ENCODE results near the gene KATNBL1.
"Not testable (repeated sequence)": the region's sequence is repeated elsewhere in the genome, so short reads cannot be mapped to it uniquely, and the experiment has no call there.

KATNBL1 gene

GRCh38 chr15:34203305-34203704, 6.6 kb downstream of the KATNBL1 start:
- DNase-seq (ENCODE audit: extremely low spot score) = no peak
- POLR2A ChIA-PET = no interaction called here
- TF ChIP-seq CTBP1 (IDR thresholded peaks at IDR 0.05; ENCODE audit: borderline replicate concordance) (no peak), FOXA1 (IDR thresholded peaks at IDR 0.05) (no peak), BHLHE40 (IDR thresholded peaks at IDR 0.05; ENCODE audit: borderline replicate concordance) (no peak), L3MBTL2 (conservative IDR thresholded peaks at IDR 0.05) (no peak), TARDBP (IDR thresholded peaks at IDR 0.05) (no peak), ELF4 (IDR thresholded peaks at IDR 0.05) (no peak), FOXM1 (IDR thresholded peaks at IDR 0.05; ENCODE audit: borderline replicate concordance) (no peak), FOXK2 (IDR thresholded peaks at IDR 0.05) (no peak), LEF1 (IDR thresholded peaks at IDR 0.05; ENCODE audit: borderline replicate concordance) (no peak), ZNF384 (IDR thresholded peaks at IDR 0.05) (no peak), SP1 (IDR thresholded peaks at IDR 0.05) (no peak)
- CTCF ChIA-PET = no interaction called here

- DNase-seq (ENCODE audit: extremely low spot score); POLR2A ChIA-PET; CTCF ChIA-PET: not testable (repeated sequence)
These were observed 16.6 kb downstream of the KATNBL1 start for GRCh38 chr15:34193272-34193671.

GRCh38 chr15:34188711-34189110, 21.2 kb downstream of the KATNBL1 start:
- no peak for DNase-seq (ENCODE audit: extremely low spot score)
- ChIA-PET CTCF (no interaction called here), POLR2A (no interaction called here)
- no peak for TF ChIP-seq LEF1 (IDR thresholded peaks at IDR 0.05; ENCODE audit: borderline replicate concordance)
- TF ChIP-seq, protein P1, sequence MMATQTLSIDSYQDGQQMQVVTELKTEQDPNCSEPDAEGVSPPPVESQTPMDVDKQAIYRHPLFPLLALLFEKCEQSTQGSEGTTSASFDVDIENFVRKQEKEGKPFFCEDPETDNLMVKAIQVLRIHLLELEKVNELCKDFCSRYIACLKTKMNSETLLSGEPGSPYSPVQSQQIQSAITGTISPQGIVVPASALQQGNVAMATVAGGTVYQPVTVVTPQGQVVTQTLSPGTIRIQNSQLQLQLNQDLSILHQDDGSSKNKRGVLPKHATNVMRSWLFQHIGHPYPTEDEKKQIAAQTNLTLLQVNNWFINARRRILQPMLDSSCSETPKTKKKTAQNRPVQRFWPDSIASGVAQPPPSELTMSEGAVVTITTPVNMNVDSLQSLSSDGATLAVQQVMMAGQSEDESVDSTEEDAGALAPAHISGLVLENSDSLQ (IDR thresholded peaks at IDR 0.05) = no peak
- TF ChIP-seq FOXM1 (IDR thresholded peaks at IDR 0.05; ENCODE audit: borderline replicate concordance) = no peak
- TF ChIP-seq TARDBP (IDR thresholded peaks at IDR 0.05) = no peak
- no peak for TF ChIP-seq L3MBTL2 (conservative IDR thresholded peaks at IDR 0.05)
- TF ChIP-seq SP1 (IDR thresholded peaks at IDR 0.05) = no peak
- no peak for TF ChIP-seq NFRKB (IDR thresholded peaks at IDR 0.05)
- no peak for TF ChIP-seq CTBP1 (IDR thresholded peaks at IDR 0.05; ENCODE audit: borderline replicate concordance)
- TF ChIP-seq FOXK2 (IDR thresholded peaks at IDR 0.05) = no peak
- TF ChIP-seq ARNT (IDR thresholded peaks at IDR 0.05) = no peak
- no peak for TF ChIP-seq ELF4 (IDR thresholded peaks at IDR 0.05)
- TF ChIP-seq SUZ12 (IDR thresholded peaks at IDR 0.05) = no peak
- no peak for TF ChIP-seq ZNF384 (IDR thresholded peaks at IDR 0.05)
- TF ChIP-seq HDGF (IDR thresholded peaks at IDR 0.05; ENCODE audit: borderline replicate concordance) = no peak
- no peak for TF ChIP-seq BHLHE40 (IDR thresholded peaks at IDR 0.05; ENCODE audit: borderline replicate concordance)
- no peak for TF ChIP-seq FOXA1 (IDR thresholded peaks at IDR 0.05)

DNA sequence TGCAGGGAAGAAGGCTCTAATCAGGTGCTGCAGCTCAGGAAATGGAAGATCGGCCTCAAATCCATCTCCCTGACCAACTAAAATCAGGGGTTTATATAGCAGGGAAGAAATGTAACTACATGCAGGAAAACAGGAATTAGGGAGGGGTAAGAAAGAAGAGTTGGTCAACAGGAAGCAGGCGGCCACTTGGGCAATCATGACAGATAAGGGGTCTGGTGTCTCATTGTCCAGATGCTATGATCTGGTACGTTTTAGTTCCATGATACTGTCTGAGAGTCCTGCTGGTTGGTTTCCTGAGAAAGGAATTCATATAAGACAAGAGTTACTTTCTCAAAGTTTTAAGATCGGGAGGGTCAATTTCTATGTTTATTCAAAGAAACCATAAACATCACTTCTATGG, 24.2 kb downstream of the KATNBL1 start:
- POLR2A ChIA-PET = no interaction called here
- DNase-seq (ENCODE audit: extremely low spot score) = no peak
- CTCF ChIA-PET = no interaction called here
- TF ChIP-seq ARNT (IDR thresholded peaks at IDR 0.05) = no peak
- TF ChIP-seq NFRKB (IDR thresholded peaks at IDR 0.05) = no peak
- TF ChIP-seq, protein P1 (IDR thresholded peaks at IDR 0.05) = no peak
- TF ChIP-seq L3MBTL2 (conservative IDR thresholded peaks at IDR 0.05) = no peak
- no peak for TF ChIP-seq SUZ12 (IDR thresholded peaks at IDR 0.05)
- no peak for TF ChIP-seq BHLHE40 (IDR thresholded peaks at IDR 0.05; ENCODE audit: borderline replicate concordance)
- no peak for TF ChIP-seq FOXK2 (IDR thresholded peaks at IDR 0.05)
- TF ChIP-seq FOXA1 (IDR thresholded peaks at IDR 0.05) = no peak
- TF ChIP-seq CTBP1 (IDR thresholded peaks at IDR 0.05; ENCODE audit: borderline replicate concordance) = no peak
- no peak for TF ChIP-seq ELF4 (IDR thresholded peaks at IDR 0.05)

DNA sequence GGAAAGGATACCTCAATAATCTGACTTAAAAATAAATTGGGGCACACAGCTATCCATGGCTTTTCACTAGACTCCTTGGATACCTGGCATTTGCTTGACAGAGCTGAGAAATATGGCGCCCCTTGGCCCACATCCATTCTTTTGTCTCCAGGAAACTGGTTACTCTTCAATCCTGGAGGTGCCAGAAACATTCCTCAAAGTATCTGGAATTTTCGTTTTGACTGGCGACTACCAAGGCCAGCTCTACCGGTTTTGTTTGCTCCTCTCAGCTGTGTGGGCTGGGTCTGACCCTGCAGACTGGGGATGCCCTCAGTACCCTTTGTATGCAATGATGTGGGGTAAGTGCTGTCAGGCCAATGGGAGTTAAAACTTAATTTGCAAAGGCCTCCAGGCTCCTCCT, 27.0 kb downstream of the KATNBL1 start:
- TF ChIP-seq FOXK2 (IDR thresholded peaks at IDR 0.05) = no peak
- TF ChIP-seq FOXM1 (IDR thresholded peaks at IDR 0.05; ENCODE audit: borderline replicate concordance) = no peak
- no peak for TF ChIP-seq CTBP1 (IDR thresholded peaks at IDR 0.05; ENCODE audit: borderline replicate concordance)
- no peak for TF ChIP-seq L3MBTL2 (conservative IDR thresholded peaks at IDR 0.05)
- TF ChIP-seq ARNT (IDR thresholded peaks at IDR 0.05) = no peak
- TF ChIP-seq ZNF384 (IDR thresholded peaks at IDR 0.05) = no peak
- TF ChIP-seq BHLHE40 (IDR thresholded peaks at IDR 0.05; ENCODE audit: borderline replicate concordance) = no peak
- no peak for TF ChIP-seq TARDBP (IDR thresholded peaks at IDR 0.05)
- no peak for TF ChIP-seq SP1 (IDR thresholded peaks at IDR 0.05)
- no peak for TF ChIP-seq FOXA1 (IDR thresholded peaks at IDR 0.05)
- no peak for TF ChIP-seq SUZ12 (IDR thresholded peaks at IDR 0.05)
- TF ChIP-seq HDGF (IDR thresholded peaks at IDR 0.05; ENCODE audit: borderline replicate concordance) = no peak
- TF ChIP-seq, protein P1 (IDR thresholded peaks at IDR 0.05) = no peak
- no peak for TF ChIP-seq ELF4 (IDR thresholded peaks at IDR 0.05)
- no peak for TF ChIP-seq NFRKB (IDR thresholded peaks at IDR 0.05)
- POLR2A ChIA-PET = no interaction called here
- CTCF ChIA-PET = no interaction called here
- no peak for DNase-seq (ENCODE audit: extremely low spot score)

DNA sequence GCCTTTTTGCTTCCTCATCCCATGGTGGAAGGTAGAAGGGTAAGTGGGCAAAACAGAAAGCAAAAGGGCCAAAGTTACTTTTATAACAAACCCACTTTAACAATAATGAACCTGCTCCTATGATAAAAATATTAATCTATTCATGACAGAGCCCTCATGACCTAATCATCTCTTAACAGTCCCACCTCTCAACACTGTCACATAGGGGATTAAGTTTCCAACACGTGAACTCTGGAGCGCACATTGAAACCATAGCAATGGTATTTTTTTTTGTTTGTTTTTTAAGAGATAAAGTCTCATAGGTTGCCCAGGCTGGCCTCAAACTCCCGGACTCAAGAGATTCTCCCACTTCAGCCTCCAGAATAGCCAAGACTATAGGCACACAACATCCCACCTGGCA, 30.7 kb downstream of the KATNBL1 start:
- ChIA-PET POLR2A (no interaction called here), CTCF (no interaction called here)
- no peak for TF ChIP-seq SP1 (IDR thresholded peaks at IDR 0.05)
- no peak for TF ChIP-seq TARDBP (IDR thresholded peaks at IDR 0.05)
- no peak for TF ChIP-seq L3MBTL2 (conservative IDR thresholded peaks at IDR 0.05)
- no peak for TF ChIP-seq FOXM1 (IDR thresholded peaks at IDR 0.05; ENCODE audit: borderline replicate concordance)
- TF ChIP-seq, protein P1 (IDR thresholded peaks at IDR 0.05) = no peak
- TF ChIP-seq ZNF384 (IDR thresholded peaks at IDR 0.05) = no peak
- TF ChIP-seq LEF1 (IDR thresholded peaks at IDR 0.05; ENCODE audit: borderline replicate concordance) = no peak
- TF ChIP-seq HDGF (IDR thresholded peaks at IDR 0.05; ENCODE audit: borderline replicate concordance) = no peak
- TF ChIP-seq ARNT (IDR thresholded peaks at IDR 0.05) = no peak
- no peak for TF ChIP-seq SUZ12 (IDR thresholded peaks at IDR 0.05)
- TF ChIP-seq FOXA1 (IDR thresholded peaks at IDR 0.05) = no peak
- no peak for TF ChIP-seq NFRKB (IDR thresholded peaks at IDR 0.05)
- TF ChIP-seq BHLHE40 (IDR thresholded peaks at IDR 0.05; ENCODE audit: borderline replicate concordance) = no peak
- no peak for TF ChIP-seq FOXK2 (IDR thresholded peaks at IDR 0.05)
- no peak for TF ChIP-seq ELF4 (IDR thresholded peaks at IDR 0.05)
- TF ChIP-seq CTBP1 (IDR thresholded peaks at IDR 0.05; ENCODE audit: borderline replicate concordance) = no peak
- no peak for DNase-seq (ENCODE audit: extremely low spot score)

GRCh38 chr15:34165987-34166573, 43.8 kb downstream of the KATNBL1 start:
- DNase-seq (ENCODE audit: extremely low spot score); POLR2A ChIA-PET; CTCF ChIA-PET: not testable (repeated sequence)
